Trophoblast cell (in vitro differentiated cells and primary cell): Measurements from ENCODE around the gene CCDC24.

ENCODE experiments used
- DNase-seq, 2 donors: peaks; one replicate each; pipeline ENCODE4 v3.0.0-alpha.2; 2016
- H2AFZ ChIP-seq: 2 replicates; pipeline ENCODE4 v1.6.1; 2013; ENCODE audit warnings: low read length, moderate library complexity, mild to moderate bottlenecking; ENCODE audit not compliant: insufficient read depth, poor library complexity
- H2AK5ac ChIP-seq: 2 replicates; pipeline ENCODE4 v1.6.1; 2013; ENCODE audit warnings: mild to moderate bottlenecking, low read length
- H2BK120ac ChIP-seq: 2 replicates; pipeline ENCODE4 v1.6.1; 2013; ENCODE audit warnings: low read length, mild to moderate bottlenecking, moderate library complexity; ENCODE audit not compliant: insufficient read depth, poor library complexity
- H2BK12ac ChIP-seq: 2 replicates; pipeline ENCODE4 v1.6.1; 2013; ENCODE audit warnings: mild to moderate bottlenecking, low read length, moderate library complexity
- H2BK5ac ChIP-seq: 2 replicates; pipeline ENCODE4 v1.6.1; 2013; ENCODE audit warnings: low read length, low read depth, moderate library complexity, mild to moderate bottlenecking; ENCODE audit not compliant: poor library complexity
- H3K14ac ChIP-seq: 2 replicates; pipeline ENCODE4 v1.6.1; 2013; ENCODE audit warnings: mild to moderate bottlenecking, low read length
- H3K18ac ChIP-seq: 2 replicates; pipeline ENCODE4 v1.6.1; 2013; ENCODE audit warnings: mild to moderate bottlenecking, low read length
- H3K23ac ChIP-seq: 2 replicates; pipeline ENCODE4 v1.6.1; 2013; ENCODE audit warnings: low read length
- H3K27ac ChIP-seq: 2 replicates; pipeline ENCODE4 v1.5.1; 2013; ENCODE audit warnings: low read depth, mild to moderate bottlenecking, inconsistent platforms, low read length, moderate library complexity
- H3K27me3 ChIP-seq: 2 replicates; pipeline ENCODE4 v1.6.1; 2013; ENCODE audit warnings: inconsistent platforms, mild to moderate bottlenecking, low read length, moderate library complexity; ENCODE audit not compliant: insufficient read depth
- H3K36me3 ChIP-seq, 2 experiments: 1 replicate in 1 of 2; 2 replicates in 1 of 2; pipeline ENCODE4 v1.6.1; 2013; ENCODE audit warnings: low read length in 2 of 2, mild to moderate bottlenecking in 2 of 2, moderate library complexity in 1 of 2; ENCODE audit not compliant: insufficient read depth in 2 of 2, control insufficient read depth in 1 of 2
- H3K4ac ChIP-seq: 2 replicates; pipeline ENCODE4 v1.6.1; 2013; ENCODE audit warnings: low read depth, mild to moderate bottlenecking, low read length, moderate library complexity
- H3K4me1 ChIP-seq, 2 experiments: 1 replicate in 1 of 2; 2 replicates in 1 of 2; pipeline ENCODE4 v1.6.1; 2013; ENCODE audit warnings: low read length in 2 of 2, mild to moderate bottlenecking in 2 of 2, moderate library complexity in 1 of 2; ENCODE audit not compliant: insufficient read depth in 2 of 2, control insufficient read depth in 1 of 2
- H3K4me2 ChIP-seq: 2 replicates; pipeline ENCODE4 v1.6.1; 2013; ENCODE audit warnings: inconsistent platforms, mild to moderate bottlenecking, low read length, moderate library complexity
- H3K4me3 ChIP-seq: 2 replicates; pipeline ENCODE4 v1.5.1; 2013; ENCODE audit warnings: mild to moderate bottlenecking, low read depth, low read length, inconsistent platforms
- H3K79me1 ChIP-seq: one replicate; pipeline ENCODE4 v1.6.1; 2013; ENCODE audit warnings: low read length
- H3K79me2 ChIP-seq: 2 replicates; pipeline ENCODE4 v1.6.1; 2013; ENCODE audit warnings: low read length, mild to moderate bottlenecking; ENCODE audit not compliant: control insufficient read depth, insufficient read depth, poor library complexity
- H3K9ac ChIP-seq: 2 replicates; pipeline ENCODE4 v1.6.1; 2013; ENCODE audit warnings: mild to moderate bottlenecking, low read length
- H3K9me3 ChIP-seq: 2 replicates; pipeline ENCODE4 v1.6.1; 2013; ENCODE audit warnings: low read depth, mild to moderate bottlenecking, control low read depth, inconsistent platforms, low read length; ENCODE audit not compliant: insufficient read depth
- H4K12ac ChIP-seq: 2 replicates; pipeline ENCODE4 v1.6.1; 2013; ENCODE audit warnings: low read depth, mild to moderate bottlenecking, low read length, moderate library complexity
- H4K8ac ChIP-seq: 2 replicates; pipeline ENCODE4 v1.6.1; 2013; ENCODE audit warnings: low read depth, mild to moderate bottlenecking, low read length, moderate library complexity
- H4K91ac ChIP-seq: one replicate; pipeline ENCODE4 v1.6.1; 2013; ENCODE audit warnings: low read depth, mild to moderate bottlenecking, low read length, moderate library complexity
- WGBS: extraction: QIAGEN DNeasy Blood & Tissue Kit; methylation state at CpG from one replicate; pipeline ENCODE4 v1.1.7; 2013; ENCODE audit warnings: missing lambda C conversion rate; ENCODE audit not compliant: insufficient read length, insufficient coverage; ENCODE audit errors: extremely low coverage; 5-methylcytosine and 5-hydroxymethylcytosine counted together

The CCDC24 gene

DNA sequence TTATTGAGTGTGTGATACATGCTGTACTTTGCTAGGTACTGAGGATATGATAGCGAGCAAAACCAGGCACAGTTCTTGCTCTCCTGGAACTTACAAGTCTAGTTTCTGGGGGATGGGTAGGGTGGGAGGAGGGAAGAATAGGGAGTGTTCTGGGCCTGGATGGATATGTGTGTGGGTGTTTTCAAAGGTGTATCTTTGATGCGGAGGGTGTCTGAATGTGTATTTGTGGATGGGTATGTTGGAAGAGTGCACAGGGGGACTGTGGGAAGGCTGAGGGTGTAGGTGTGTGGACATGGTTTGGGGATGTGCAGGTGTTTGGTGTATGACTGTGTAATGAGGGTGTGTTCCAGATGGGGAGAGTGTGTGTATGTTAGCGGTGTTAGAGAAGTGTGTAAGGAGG lies 26.1 kb upstream of the CCDC24 start:
- no CpG with 5 or more reads among the region's 3 CpGs for WGBS
- H3K27ac ChIP-seq: no peak overlapping the region
- H4K8ac ChIP-seq: no peak overlapping the region
- H4K91ac ChIP-seq: no peak overlapping the region
- no peak overlapping the region for H2BK5ac ChIP-seq
- no peak overlapping the region for H3K23ac ChIP-seq
- H3K79me2 ChIP-seq: no peaks in the 10 kb centered on the region
- H2AFZ ChIP-seq: no peak overlapping the region
- H3K4ac ChIP-seq: no peak overlapping the region
- H3K14ac ChIP-seq: no peak overlapping the region
- peaks cover 0 to 3% of the 10 kb centered on the region in 2 experiments for H3K4me1 ChIP-seq
- peaks cover 2% of the 10 kb centered on the region for H3K9me3 ChIP-seq
- no peak overlapping the region for H3K4me3 ChIP-seq
- H3K27me3 ChIP-seq: no peaks in the 10 kb centered on the region
- no peak overlapping the region for H4K12ac ChIP-seq
- no peak overlapping the region for H2BK12ac ChIP-seq
- no peak overlapping the region for H2AK5ac ChIP-seq
- no peak overlapping the region for H3K4me2 ChIP-seq
- no peak overlapping the region for H2BK120ac ChIP-seq
- peaks cover 30 to 36% of the 10 kb centered on the region in 2 experiments for H3K36me3 ChIP-seq
- no peak overlapping the region for H3K18ac ChIP-seq
- no peak overlapping the region for H3K9ac ChIP-seq
- no peak for DNase-seq
- H3K79me1 ChIP-seq: no peaks in the 10 kb centered on the region

DNA sequence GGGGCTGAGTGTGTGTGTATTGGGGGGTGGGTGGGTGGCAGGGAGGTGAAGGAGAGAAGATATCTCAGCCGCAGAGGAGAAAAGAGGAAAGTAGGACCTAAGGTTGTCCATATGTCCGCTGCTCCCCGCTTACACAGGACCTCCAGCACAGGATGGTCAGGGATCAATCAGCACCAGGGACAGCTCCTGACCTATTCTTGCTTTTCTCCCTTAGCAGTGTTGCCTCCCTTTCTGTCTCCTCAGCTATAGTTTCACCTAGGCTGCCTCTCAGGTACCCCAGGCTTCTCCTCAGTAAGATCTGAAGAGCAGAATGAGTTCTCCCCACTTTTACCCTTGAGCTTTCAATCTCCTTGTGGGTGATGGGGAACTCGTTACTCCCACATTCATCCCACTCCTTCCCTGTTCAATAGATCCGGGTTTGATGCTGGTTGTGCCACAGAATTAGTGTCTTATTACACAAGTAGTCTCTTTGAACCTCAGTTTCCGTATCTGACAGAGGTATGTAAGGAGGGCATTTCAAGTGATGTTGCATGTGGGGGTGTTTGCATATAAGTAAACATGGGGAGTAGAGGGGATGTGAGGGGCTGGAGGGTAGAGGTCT lies 23.0 kb upstream of the CCDC24 start:
- Histone ChIP-seq H2BK120ac (no peak overlapping the region), H3K27me3 (no peaks in the 10 kb centered on the region), H3K9ac (no peak overlapping the region), H2BK5ac (no peak overlapping the region), H3K4me1 (peaks cover 0 to 9% of the 10 kb centered on the region in 2 experiments), H3K79me2 (no peaks in the 10 kb centered on the region), H3K27ac (no peak overlapping the region), H4K12ac (no peak overlapping the region), H3K18ac (no peak overlapping the region), H3K36me3 (peaks cover 25 to 26% of the 10 kb centered on the region in 2 experiments), H3K23ac (no peak overlapping the region), H3K14ac (no peak overlapping the region), H3K79me1 (no peaks in the 10 kb centered on the region), H3K4me3 (no peak overlapping the region), H3K4ac (no peak overlapping the region), H2BK12ac (no peak overlapping the region), H3K9me3 (peaks cover 2% of the 10 kb centered on the region), H3K4me2 (no peak overlapping the region), H2AK5ac (no peak overlapping the region), H4K8ac (no peak overlapping the region), H4K91ac (no peak overlapping the region), H2AFZ (no peak overlapping the region)
- no CpG with 5 or more reads among the region's 6 CpGs for WGBS
- peak in 1 of 2 donors; percentile 60 for DNase-seq

DNA sequence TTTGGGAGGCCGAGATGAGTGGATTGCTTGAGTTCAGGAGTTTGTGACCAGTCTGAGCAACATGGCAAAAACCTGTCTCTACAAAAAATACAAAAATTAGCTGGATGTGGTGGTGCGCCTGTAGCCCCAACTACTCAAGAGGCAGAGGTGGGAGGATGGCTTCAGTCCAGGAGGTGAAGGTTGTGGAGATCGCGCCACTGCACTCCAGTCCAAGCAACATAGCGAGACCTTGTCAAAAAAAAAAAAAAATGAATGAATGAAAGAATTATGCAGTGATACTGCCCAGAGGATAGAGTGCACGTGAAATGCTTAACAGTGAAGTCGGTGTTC lies 22.0 kb upstream of the CCDC24 start:
- peaks cover 2% of the 10 kb centered on the region for H3K9me3 ChIP-seq
- no peak overlapping the region for H3K4me3 ChIP-seq
- no peak overlapping the region for H2BK120ac ChIP-seq
- H2BK12ac ChIP-seq: no peak overlapping the region
- no peaks in the 10 kb centered on the region for H3K79me2 ChIP-seq
- no peaks in the 10 kb centered on the region for H3K27me3 ChIP-seq
- H4K12ac ChIP-seq: no peak overlapping the region
- no CpG with 5 or more reads among the region's 7 CpGs for WGBS
- H3K27ac ChIP-seq: no peak overlapping the region
- no peak overlapping the region for H2BK5ac ChIP-seq
- no peak overlapping the region for H3K4ac ChIP-seq
- H3K79me1 ChIP-seq: peaks cover 1% of the 10 kb centered on the region
- no peak overlapping the region for H3K14ac ChIP-seq
- no peak overlapping the region for H3K23ac ChIP-seq
- no peak overlapping the region for H2AFZ ChIP-seq
- no peak for DNase-seq
- H3K36me3 ChIP-seq: peaks cover 22 to 23% of the 10 kb centered on the region in 2 experiments
- no peak overlapping the region for H4K8ac ChIP-seq
- H3K4me2 ChIP-seq: peak overlapping the region; percentile 64
- H2AK5ac ChIP-seq: no peak overlapping the region
- no peak overlapping the region for H4K91ac ChIP-seq
- H3K9ac ChIP-seq: no peak overlapping the region
- peaks cover 3 to 9% of the 10 kb centered on the region in 2 experiments for H3K4me1 ChIP-seq
- H3K18ac ChIP-seq: no peak overlapping the region

DNA sequence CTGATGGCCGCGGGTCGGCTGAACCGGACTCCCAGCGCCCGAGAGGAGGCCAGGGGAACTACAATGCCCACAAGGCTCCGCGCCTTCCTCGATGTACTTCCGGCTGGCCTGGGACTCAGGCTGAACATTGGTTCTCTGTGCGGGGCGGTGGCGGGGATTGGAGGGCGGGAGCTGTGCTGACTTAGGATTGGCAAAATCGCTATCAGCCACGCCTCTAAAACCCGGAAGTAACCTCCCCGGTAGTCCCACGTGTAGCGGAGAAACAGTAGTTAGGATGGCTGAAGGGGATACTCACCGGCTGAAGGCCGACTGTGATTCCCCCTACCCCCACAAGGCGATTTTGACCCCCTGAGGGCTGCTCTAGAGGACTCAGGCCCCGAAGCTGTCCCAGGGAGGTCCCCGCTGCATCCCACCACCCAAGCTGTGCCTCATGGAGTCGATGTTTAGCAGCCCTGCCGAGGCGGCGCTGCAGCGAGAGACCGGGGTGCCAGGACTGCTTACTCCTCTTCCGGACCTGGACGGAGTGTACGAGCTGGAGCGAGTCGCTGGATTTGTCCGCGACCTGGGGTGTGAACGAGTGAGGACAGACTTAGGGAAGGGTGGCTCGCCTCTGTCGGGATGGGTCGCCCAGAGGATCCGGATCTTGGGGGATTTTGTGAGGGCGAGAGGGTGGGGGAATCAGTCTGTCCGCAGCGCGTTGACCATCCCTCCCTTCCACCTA lies 21.5 kb upstream of the CCDC24 start, which contains the start of gene DPH2:
DPH2 (plus strand) TSS at position 265 of the 721 bp plus-strand sequence; CDS start at position 431, 166 bp downstream.
- no peak within 1 kb of the TSS for H2BK5ac ChIP-seq
- H3K18ac ChIP-seq: no peak within 1 kb of the TSS
- peak; percentile 97 to 98 for DNase-seq
- no peaks in the 10 kb centered on the region for H3K27me3 ChIP-seq
- peaks cover 22 to 23% of the 10 kb centered on the region in 2 experiments for H3K36me3 ChIP-seq
- peak within 1 kb of the TSS; percentile 88 for H3K9ac ChIP-seq
- peak within 1 kb of the TSS; percentile 17 for H4K12ac ChIP-seq
- H3K14ac ChIP-seq: peak within 1 kb of the TSS; percentile 5
- peak within 1 kb of the TSS; percentile 59 for H2AFZ ChIP-seq
- peak within 1 kb of the TSS; percentile 88 for H3K4me2 ChIP-seq
- no peak within 1 kb of the TSS for H3K27ac ChIP-seq
- H3K4me1 ChIP-seq: peaks cover 3 to 9% of the 10 kb centered on the region in 2 experiments
- no peak within 1 kb of the TSS for H2BK120ac ChIP-seq
- no peak within 1 kb of the TSS for H2BK12ac ChIP-seq
- H3K4ac ChIP-seq: no peak within 1 kb of the TSS
- H4K91ac ChIP-seq: no peak within 1 kb of the TSS
- no peak within 1 kb of the TSS for H2AK5ac ChIP-seq
- H3K79me1 ChIP-seq: peaks cover 5% of the 10 kb centered on the region
- H3K79me2 ChIP-seq: peaks cover 3% of the 10 kb centered on the region
- WGBS: no CpG with 5 or more reads among the region's 47 CpGs
- H3K4me3 ChIP-seq: peak within 1 kb of the TSS; percentile 95
- H3K23ac ChIP-seq: no peak within 1 kb of the TSS
- H4K8ac ChIP-seq: peak within 1 kb of the TSS; percentile 55
- peaks cover 2% of the 10 kb centered on the region for H3K9me3 ChIP-seq
